Right renal cortex interstitium (tissue), 3 donors: ENCODE results near the gene THEMIS2. TPM values are rescaled to one million over a fixed set of nuclear protein-coding genes. Genes with fewer than 3 reads are reported as not detected.
"Not testable (repeated sequence)": the region's sequence is repeated elsewhere in the genome, so short reads cannot be mapped to it uniquely, and the experiment has no call there.

Experiments
- DNase-seq, 3 donors: peaks; one replicate each; pipeline ENCODE4 v3.0.0-alpha.2; 2013; ENCODE audit warnings: low read depth in 3 of 3, low spot score in 2 of 3
- polyA plus RNA-seq, 3 donors: library from polyadenylated mRNA; unstranded; fragments of 120-200 nt; gene quantifications; one replicate each; pipeline ENCODE4 v1.2.1, GENCODE V29; 2013; ENCODE audit not compliant: insufficient read length in 3 of 3

Gene THEMIS2
- 1 to 10 TPM; 2.7 to 3.3 (median 3.2) TPM for polyA plus RNA-seq

DNA sequence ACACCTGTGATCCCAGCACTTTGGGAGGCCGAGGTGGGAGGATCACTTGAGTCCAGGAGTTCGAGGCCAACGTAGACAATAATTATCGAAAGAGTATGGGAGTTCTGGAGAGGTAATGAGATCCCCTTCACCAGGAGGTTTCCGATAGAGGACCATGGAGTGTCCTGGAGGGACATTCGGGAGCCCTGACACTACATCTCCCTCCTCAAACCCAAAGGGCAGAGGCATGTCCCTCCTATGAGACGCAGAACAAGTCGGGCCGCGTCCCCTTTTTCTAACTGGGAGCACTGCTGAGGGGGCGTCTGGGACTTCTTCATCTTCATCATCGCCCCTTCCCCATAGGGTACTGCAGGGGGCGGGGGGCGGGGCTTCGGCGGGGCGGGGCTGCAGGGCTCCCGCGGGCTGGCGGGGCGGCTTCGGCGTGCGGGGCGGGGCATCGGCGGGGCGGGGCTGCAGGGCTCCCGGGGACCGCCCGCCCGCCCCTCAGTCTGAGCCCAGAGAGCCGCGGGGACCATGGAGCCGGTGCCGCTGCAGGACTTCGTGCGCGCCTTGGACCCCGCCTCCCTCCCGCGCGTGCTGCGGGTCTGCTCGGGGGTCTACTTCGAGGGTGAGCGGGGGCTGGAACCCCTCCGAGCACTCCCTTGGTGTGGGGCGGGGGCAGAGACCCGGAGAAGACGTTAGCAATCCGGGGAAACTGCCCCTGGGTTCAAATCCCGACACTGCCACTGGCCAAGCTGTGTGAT is at the start of gene THEMIS2:
TSS of gene THEMIS2 (plus strand) at position 486 of the 743 bp plus-strand sequence. CDS start at position 514, 28 bp downstream.
- no peak for DNase-seq

DNA sequence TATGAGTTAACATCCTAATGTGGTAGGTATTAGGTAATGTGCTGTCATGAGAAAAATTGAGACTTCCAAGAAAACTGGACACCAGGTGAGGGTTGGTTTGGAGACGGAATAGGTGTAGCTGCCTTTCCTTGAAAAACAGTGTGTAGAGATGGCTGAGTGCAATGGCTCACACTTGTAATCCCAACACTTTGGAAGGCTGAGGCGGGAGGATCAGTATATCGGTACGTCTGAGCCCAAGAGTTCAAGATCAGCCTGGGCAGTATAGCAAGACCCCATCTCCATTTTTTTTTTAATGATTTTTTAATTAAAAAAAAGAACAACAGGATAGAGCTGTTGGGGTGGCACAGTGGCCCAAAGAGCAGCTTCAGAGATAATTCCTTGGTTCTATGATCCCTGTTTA is 48.6 kb upstream of the THEMIS2 start:
- DNase-seq = no peak

DNA sequence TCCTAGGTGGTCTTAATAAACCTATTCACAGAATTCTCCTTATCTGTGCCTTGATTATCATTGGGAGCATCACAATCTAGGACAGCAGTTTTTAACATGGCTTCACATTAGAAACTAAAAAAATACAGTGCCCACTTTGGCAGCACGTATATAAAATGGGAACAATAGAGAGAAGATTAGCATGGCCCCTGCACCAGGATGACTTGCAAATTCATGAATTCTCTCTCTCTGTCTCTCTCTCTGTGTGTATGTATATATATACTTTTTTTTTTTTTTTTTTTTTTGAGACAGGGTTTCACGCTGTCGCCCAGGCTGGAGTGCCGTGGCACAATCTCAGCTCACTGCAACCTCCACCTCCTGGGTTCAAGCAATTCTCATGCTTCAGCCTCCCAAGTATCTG is 47.9 kb upstream of the THEMIS2 start:
- no peak for DNase-seq

DNA sequence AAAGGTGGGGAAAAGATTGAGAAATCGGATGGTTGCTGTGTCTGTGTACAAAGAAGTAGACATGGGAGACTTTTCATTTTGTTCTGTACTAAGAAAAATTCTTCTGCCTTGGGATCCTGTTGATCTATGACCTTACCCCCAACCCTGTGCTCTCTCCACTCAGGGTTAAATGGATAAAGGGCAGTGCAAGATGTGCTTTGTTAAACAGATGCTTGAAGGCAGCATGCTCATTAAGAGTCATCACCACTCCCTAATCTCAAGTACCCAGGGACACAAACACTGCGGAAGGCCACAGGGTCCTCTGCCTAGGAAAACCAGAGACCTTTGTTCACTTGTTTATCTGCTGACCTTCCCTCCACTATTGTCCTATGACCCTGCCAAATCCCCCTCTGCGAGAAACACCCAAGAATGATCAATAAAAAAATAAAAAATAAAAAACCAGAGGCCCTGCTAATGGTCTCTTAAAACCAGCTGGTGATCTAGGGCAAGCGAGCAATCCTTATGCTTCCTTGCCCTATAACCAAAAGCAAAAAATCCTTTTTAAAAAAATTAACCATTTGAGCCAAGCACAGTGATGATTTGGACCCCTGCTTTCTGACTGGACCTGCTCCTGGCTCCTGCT is 42.9 kb upstream of the THEMIS2 start:
- DNase-seq = not testable (repeated sequence)

DNA sequence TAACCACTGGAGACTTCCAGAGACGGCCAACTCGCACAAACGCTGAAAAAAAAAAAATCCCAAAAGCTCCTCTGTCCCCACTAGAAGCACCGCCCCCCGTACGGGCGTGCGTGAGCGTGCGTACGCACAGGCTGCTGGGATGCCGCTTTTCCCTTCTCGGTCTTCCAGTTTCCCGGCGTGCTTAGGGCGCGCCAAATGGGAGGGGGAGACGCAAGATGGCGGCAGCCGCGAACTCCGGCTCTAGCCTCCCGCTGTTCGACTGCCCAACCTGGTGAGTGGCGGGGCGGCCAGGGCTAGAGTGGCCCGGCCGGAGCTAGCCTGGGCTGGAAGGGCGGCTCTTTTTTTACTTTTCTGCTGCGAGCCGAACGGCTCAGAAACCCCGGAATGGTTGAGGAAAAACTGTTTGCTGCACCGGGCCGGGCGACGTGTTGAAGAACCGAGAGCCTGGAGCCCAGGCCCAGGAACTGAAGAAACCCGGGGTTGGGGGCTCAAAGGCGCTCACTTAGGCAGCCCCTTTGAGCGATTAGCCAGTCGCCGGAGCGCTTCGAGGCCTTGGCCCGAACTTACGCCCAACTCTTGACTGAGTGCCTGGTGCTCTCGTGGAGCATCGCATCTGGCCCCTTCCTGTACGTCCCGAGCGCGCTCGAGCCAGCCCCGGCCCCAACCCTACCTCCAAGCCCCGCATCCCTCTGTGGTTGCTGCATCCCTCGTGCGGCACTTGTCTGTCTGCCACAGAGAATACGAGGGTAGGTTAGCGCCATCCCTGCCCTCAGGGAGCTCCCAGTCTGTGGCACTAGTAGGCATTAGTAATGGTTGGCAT is 41.5 kb upstream of the THEMIS2 start, which contains the start of gene PPP1R8:
TSS of gene PPP1R8 (plus strand) at position 162 of the 820 bp plus-strand sequence. CDS start at position 216, 54 bp downstream.
- DNase-seq = peak; percentile 89 to 95 (median 90)

DNA sequence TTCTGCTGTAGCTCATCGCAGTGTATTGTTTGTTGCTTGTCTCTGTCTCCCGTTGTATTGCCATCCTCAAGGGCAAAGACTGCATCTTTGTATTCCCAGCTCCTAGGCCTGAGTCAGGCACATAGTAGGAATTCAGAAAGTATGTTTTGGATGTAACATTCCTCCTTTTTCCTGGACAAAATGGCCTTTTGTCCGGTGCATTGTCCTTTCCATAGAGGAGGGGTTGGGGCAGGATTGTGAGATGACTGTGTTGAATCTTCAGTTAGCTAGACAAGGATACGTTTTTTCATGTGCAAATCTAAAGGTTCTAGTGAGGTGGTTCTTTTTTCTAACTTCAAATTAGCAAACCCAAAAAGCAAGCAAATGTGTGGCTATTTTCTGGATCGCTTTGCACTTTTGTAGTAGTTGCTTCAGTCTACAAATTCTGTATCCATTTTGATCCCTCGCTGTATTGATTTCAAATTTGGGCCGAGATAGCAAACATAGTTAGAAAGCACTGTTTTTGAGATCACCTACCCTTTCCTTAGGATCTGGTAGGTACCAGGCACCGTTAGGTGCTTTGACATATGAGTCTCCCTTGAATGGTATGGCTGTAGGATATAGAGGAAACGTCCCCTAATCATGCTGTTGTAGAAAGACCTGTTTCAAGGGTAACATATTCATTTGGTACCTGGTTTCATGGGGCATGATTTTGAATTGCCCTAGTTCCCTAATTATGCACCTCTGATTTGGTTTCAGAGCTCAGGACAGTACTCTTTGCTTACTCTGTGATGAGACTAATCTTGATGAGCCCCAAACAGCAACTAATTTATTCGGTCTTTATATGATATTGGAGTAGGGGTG is 40.6 kb upstream of the THEMIS2 start:
- no peak for DNase-seq

DNA sequence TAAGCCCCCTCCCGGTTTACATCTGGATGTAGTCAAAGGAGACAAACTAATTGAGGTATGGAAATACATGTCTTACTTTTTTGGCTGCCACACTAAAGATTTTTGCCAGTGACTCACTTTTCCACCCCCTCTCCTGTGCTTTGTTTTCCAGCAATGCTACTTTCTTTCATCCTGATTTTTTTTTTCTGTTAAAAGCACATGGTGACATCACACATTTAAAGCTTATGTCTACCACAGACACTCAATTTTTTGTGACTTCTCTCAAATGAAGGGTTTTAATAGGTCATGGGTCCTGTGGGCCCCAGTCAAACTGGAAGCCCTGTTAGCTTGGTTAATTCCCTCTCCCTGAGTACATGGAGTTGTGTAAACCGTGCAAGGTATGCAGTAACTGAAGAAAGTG is 39.6 kb upstream of the THEMIS2 start:
- DNase-seq = no peak

DNA sequence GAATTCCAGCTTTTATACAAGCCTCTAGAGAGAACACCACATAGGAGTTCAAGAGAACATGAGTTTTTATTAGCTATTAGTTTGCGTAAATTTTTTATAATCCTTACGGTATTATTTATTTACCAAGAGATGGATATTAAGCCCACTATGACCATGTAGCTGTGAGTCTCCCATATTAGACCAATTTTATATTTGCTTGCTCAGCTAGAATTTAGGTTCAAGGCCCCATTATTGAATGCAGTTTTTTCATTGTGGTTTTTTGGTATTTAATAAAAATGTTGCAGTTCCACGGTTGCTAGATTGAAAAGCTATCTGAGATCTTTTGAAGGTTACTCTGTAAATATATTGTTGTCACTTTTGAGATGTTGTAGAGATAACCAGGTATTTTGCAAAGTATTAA is 38.9 kb upstream of the THEMIS2 start:
- no peak for DNase-seq

DNA sequence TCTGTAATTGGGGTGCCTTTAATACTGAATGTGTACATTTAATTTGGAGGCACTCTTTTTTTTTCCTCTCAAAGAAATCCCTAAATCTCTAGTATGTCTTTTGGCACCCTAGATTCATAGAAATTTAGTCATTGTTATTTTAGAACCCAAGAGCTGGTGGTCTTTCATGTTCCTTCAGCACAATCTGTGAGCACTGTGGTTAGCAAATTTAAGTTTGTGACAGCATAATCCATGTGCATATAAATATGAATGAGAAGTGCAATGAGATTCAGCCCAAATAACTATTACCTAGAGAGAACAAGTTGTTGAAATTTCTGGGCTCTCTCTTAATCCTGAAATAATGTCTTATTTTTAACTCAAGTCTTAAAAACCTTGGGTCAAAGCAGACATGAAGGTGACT is 37.3 kb upstream of the THEMIS2 start:
- no peak for DNase-seq

DNA sequence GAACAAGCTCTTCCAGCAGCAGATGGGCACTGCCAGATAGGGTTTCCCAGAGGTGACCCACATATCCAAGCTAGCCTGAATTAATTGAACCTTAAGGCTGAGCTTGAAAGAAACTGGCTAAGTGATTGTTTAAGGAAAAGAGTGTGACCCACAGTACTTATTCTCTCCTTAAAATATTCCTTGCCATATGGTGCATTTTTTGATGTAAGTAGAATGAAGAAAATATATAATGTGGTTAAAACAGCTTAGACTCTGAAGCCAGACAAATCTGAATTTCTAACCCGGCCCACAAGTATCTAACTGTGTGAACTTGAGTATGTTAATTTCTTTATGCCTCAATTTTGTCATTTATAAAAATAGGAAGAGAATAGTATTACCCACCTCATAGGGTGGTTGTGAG is 36.8 kb upstream of the THEMIS2 start:
- no peak for DNase-seq

DNA sequence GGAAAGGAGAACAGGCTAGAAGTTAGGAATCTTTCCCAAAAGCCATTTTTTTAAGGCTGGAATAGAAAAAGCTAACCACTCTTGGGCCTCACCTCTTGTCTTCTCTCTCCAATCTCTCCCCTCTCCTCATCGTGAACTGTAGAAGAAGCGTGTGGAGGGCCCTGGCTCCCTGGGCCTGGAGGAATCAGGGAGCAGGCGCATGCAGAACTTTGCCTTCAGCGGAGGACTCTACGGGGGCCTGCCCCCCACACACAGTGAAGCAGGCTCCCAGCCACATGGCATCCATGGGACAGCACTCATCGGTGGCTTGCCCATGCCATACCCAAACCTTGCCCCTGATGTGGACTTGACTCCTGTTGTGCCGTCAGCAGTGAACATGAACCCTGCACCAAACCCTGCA is 22.4 kb upstream of the THEMIS2 start:
- no peak for DNase-seq

DNA sequence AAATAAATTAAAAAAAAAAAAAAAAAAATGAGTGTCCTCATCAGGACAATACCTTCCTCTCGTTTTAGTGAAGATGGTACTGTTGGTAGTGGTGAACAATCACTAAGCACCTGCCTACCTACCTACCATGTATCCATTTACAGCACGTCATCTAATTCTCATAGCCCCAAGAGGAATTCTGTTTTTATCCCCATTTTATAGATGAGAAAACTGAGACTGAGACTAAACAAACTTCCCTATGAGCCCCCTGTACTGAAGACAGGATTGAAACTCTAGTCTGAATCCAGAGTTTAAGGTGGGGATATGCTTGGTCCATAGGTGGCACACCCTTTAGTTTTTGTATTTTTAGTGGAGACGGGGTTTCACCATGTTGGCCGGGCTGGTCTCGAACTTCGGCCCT is 17.3 kb upstream of the THEMIS2 start:
- no peak for DNase-seq

DNA sequence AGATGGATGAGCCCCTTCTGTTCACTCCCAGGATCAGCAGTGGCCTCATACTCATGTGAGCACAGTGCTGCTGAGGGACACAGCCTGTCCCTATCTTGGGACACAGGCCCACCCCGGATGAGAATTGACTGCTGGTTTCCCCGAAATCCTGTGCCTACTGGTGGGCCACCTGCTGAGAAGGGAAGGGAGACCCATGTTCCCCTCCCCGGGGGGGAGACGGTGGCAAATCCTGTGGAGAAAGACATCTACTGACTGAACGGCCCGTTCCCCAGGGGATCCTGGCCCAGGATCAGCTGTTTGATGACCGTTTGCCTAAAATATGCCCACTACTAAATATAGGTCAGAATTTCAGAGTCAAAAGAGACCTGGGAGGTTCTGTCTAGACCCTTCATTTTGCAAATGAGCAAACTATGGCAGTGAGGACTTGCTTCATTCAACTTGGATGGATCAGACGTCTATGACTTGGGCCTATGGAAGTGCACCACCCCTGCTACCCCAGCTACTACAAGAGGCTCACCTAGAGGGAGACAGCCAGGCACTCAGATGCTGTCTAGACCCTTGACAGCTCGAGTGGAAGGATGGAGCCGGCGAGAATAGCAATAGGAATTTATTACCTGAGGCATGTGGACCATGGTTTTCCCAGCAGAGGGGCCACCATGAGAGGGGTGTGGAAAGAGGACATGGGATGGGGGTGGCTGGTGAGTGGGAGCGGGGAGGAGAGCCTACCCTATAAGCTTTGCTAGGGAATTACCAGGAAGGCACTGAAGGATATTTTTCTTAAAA is 15.6 kb upstream of the THEMIS2 start:
- DNase-seq = no peak

DNA sequence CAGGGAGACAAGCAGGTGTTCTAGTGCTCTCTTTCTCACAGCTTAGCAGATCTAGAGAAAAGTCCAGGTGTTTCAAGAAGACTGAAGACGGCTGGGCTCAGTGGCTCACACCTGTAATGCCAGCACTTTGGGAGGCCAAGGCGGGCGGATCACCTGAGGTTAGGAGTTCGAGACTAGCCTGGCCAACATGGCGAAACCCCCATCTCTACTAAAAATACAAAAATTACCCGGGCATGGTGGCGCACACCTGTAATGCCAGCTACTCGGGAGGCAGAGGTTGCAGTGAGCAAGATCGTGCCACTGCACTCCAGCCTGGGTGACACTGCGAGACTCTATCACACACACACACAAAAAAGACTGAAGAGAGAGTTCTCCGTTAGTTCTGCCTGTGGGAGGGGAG is 14.8 kb upstream of the THEMIS2 start:
- DNase-seq = not testable (repeated sequence)

DNA sequence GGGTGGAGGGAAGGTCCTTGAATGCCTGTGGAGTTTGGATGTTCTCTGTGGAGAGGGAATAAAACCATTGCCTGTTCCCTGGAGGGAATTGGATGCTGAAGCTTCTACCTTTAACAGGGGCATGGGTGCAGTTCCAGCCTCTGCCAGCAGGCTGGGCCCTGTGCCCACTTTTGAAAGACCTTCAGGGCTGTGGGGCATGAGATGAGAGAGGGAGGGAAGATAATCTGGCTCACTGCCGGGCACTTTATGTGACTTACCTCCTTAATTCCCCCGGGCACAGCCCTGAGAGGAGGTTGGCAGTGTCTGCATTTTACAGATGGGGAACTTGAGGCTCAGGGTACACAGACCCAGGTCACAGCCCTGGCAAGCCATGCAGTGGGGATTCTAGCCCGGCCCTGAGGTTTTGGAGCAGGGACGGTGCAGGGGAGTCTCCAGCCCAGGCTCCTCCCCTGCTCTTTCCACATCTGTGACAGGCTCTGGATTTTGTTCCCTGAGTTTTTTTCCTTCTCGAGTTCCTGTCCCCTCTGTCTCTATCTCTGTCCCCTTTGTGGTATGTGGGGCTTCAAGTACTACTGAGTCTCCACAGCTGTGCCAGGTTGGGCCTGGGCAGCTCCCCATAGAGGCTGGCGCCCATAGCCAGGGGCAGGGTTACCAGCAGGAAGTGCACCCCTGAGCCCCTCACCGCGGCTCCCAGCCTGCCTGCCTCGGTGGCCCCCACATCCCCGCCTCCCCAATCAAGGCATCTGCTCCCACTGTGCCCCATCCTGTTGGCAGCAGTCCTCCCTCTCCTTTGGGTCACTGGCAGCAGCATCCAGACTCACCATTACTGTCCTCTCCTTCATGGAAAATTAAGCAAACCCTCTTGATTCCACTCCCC is 14.0 kb upstream of the THEMIS2 start:
- peak in 2 of 3 donors; percentile 52 to 70 for DNase-seq

DNA sequence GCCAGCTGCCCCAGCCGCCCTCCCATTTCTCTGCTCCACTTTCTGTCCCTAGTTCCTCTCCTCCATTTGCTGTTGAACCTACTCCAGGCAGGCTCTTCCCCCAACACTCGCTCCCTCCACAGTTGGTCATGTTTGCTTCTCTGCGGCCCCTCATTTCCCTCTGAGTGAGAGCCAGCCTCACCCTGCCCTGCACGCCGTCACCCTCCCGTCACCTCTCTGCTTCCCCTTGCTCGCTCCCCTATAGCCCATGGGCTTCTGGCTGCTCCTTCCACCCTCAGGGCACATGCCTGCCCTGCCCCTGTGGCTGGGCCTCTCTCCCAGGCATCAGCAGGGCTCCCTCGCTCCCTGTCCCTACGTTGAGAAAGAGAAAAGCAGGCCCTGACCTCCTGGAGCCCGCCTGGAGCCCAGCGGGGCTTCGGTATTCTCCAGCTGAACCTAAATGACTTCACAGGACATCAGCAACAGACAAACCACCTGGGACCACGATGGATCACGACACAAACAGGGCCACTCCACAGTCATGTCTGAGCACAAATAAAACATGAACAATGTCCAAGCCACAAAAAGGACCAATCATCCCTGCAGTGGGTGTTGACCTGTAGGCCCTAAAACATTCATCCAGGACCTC is 13.3 kb upstream of the THEMIS2 start:
- no peak for DNase-seq

DNA sequence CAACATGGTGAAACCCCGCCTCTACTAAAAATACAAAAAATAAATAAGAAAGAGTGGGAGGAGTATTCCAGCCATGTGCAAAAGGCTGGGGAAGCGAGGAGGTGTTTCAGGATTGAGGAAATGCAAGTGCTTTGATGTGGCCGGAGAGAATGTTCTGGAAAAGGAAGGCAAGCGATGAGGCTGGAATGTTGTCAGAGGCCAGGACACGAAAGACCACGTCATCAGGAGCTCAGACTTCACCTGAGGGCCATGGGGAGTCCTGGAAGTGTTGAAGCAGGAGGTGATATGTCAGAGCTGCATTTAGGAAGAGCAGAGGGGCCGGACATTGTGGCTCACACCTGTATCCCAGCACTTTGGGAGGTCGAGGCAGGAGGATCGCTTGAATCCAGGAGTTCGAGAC is 10.9 kb upstream of the THEMIS2 start:
- DNase-seq = no peak

DNA sequence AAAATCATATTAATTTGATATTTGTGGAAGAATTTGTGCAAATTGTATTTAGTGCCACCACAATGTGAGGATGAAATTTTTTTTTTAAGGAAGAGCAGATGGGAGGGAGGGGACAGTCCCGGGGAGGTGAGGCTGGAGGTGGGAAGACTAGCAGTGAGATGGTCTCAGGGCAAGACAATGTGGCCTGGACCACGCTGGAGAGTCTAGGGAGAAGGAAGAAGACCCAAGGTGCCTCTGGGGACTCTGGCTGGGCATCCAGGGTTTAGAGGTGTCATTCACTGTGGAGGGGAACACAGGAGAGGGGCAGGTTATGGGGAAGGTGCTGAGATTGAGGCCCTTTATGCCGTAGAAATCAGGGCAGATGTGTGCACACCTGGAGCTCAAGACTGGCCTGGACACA is 10.3 kb upstream of the THEMIS2 start:
- no peak for DNase-seq
